Epithelial cell of esophagus (primary cell): ENCODE results near the gene BTC.
"Not testable (repeated sequence)": the region's sequence is repeated elsewhere in the genome, so short reads cannot be mapped to it uniquely, and the experiment has no call there.

Experiments
- DNase-seq: peaks from one replicate; pipeline ENCODE4 v3.0.0; 2010; ENCODE audit warnings: low read depth
- H3K4me3 ChIP-seq: 2 replicates; pipeline ENCODE4 v1.5.1; 2011; ENCODE audit warnings: mild to moderate bottlenecking, low read length, control low read depth
- TF ChIP-seq, protein P1 (sequence below): IDR thresholded peaks from 2 replicates; pipeline ENCODE4 v1.5.1; 2011; ENCODE audit warnings: low read depth, mild to moderate bottlenecking, low read length, control low read depth, inconsistent platforms; ENCODE audit not compliant: insufficient read depth; ENCODE audit errors: missing control alignments

BTC gene

DNA sequence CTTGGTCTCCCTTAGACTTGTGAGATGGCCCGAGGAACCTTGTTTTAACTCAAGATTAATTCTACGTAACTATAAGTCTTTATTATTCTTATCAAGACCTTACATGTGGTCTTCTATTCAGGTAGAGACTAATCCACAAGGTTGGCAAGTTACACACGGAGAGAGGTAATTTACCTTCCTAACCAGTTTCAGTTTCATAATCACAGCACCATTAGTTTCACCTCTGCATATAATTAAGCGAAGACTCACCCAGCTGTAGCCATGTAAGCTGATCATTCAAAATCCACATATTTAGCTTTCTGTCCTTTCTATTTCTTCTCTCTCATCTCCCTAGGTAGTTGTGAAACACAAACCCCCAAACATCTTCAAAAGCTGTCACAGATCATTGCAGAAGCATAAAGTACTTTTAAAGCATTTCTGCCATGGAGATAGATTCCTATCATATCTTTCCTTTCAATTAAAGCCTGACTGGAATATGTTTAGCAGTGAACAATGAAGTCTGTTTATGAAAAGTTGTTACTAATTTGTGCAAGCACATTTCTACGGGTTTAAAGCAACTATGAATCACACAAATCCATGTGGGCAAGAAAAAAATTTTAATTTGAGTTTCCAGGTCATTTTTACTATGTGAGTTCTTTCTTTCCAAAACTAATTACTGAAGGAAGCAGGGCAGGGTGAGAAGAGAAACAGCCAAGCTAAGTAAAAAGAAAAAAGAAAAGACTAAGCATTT, 78.5 kb downstream of the BTC start:
- TF ChIP-seq, protein P1, sequence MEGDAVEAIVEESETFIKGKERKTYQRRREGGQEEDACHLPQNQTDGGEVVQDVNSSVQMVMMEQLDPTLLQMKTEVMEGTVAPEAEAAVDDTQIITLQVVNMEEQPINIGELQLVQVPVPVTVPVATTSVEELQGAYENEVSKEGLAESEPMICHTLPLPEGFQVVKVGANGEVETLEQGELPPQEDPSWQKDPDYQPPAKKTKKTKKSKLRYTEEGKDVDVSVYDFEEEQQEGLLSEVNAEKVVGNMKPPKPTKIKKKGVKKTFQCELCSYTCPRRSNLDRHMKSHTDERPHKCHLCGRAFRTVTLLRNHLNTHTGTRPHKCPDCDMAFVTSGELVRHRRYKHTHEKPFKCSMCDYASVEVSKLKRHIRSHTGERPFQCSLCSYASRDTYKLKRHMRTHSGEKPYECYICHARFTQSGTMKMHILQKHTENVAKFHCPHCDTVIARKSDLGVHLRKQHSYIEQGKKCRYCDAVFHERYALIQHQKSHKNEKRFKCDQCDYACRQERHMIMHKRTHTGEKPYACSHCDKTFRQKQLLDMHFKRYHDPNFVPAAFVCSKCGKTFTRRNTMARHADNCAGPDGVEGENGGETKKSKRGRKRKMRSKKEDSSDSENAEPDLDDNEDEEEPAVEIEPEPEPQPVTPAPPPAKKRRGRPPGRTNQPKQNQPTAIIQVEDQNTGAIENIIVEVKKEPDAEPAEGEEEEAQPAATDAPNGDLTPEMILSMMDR: no peak
- H3K4me3 ChIP-seq: no peak overlapping the region
- peak; percentile 42 for DNase-seq

DNA sequence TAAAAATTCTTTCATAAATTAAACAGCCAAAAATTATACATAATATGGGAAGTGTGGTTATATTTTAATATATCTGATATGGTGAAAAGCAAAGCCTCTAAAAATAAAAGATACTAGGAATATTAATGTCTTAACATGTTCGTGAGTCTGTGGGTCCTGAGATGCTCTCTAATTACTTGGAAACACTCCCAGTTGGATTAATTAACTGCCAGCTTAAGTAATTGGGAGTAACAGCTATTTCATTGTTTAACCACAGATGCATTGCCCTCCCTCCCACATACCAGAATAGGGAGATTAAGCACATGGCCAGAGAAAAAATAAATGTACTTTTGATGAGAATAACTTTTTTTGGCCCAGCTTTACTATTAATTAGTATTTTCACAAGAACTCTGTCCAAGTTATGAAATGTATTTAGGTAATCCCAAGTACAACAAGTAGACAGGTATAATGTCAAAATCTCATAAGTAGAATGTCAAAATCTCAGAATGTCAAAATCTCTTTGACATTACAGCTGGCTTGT, 79.7 kb downstream of the BTC start:
- TF ChIP-seq, protein P1: no peak
- no peak overlapping the region for H3K4me3 ChIP-seq
- no peak for DNase-seq

DNA sequence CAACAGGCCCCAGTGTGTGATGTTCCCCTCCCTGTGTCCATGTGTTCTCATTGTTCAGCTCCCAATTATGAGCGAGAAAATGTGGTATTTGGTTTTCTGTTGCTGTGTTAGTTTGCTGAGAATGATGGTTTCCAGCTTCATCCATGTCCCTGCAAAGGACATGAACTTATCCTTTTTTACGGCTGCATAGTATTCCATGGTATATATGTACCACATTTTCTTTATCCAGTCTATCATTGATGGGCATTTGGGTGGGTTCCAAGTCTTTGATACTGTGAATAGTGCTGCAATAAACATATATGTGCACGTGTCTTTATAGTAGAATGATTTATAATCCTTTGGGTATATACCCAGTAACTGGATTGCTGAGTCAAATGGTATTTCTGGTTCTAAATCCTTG, 86.2 kb downstream of the BTC start:
- DNase-seq, H3K4me3 ChIP-seq: not testable (repeated sequence)
